Activated T-cell treated with anti-CD3 and anti-CD28 coated beads, Interleukin-2, amount 50 U/mL, for 72 hours (primary cell): ENCODE results near the gene NEGR1. TPM values are rescaled to one million over a fixed set of nuclear protein-coding genes. Genes with fewer than 3 reads are reported as not detected.

Experiments
- ATAC-seq, 2 donors: fragments of 150-1000 bp; cut with Tn5 transposase; replicated peaks in 1 of 2; 2 replicates each; pipeline ENCODE4 v1.10.0; 2021; ENCODE audit warnings: moderate library complexity in 2 of 2, mild to moderate bottlenecking in 1 of 2
- DNase-seq, 2 donors: peaks; one replicate each; pipeline ENCODE4 v3.0.0; 2021 to 2022; ENCODE audit warnings: mixed read lengths in 1 of 2
- H3K27ac Mint-ChIP-seq: one replicate; pipeline ENCODE4 v1.8.0; 2022; ENCODE audit warnings: mild to moderate bottlenecking, moderate library complexity, mixed read lengths
- H3K27me3 Mint-ChIP-seq: one replicate; pipeline ENCODE4 v1.8.0; 2022; ENCODE audit warnings: low read depth, mixed read lengths
- H3K36me3 Mint-ChIP-seq, 2 donors: one replicate each; pipeline ENCODE4 v1.8.0; 2022; ENCODE audit warnings: mixed read lengths in 2 of 2, mild to moderate bottlenecking in 1 of 2; ENCODE audit not compliant: insufficient read depth in 2 of 2
- H3K4me1 Mint-ChIP-seq: one replicate; pipeline ENCODE4 v1.8.0; 2022; ENCODE audit warnings: low read depth, mixed read lengths
- H3K4me3 Mint-ChIP-seq, 2 donors: one replicate each; pipeline ENCODE4 v1.8.0; 2022; ENCODE audit warnings: mild to moderate bottlenecking in 2 of 2, mixed read lengths in 2 of 2, moderate library complexity in 2 of 2
- H3K9me3 Mint-ChIP-seq, 2 donors: one replicate each; pipeline ENCODE4 v1.8.0; 2022; ENCODE audit warnings: mixed read lengths in 2 of 2
- total RNA-seq, 2 donors: library from RNA; stranded (reverse); gene quantifications; one replicate each; pipeline ENCODE4 v1.2.3, GENCODE V29; 2022

NEGR1 gene
- total RNA-seq, 2 donors from 2014 or later = 0.24 TPM; not detected in 1

DNA sequence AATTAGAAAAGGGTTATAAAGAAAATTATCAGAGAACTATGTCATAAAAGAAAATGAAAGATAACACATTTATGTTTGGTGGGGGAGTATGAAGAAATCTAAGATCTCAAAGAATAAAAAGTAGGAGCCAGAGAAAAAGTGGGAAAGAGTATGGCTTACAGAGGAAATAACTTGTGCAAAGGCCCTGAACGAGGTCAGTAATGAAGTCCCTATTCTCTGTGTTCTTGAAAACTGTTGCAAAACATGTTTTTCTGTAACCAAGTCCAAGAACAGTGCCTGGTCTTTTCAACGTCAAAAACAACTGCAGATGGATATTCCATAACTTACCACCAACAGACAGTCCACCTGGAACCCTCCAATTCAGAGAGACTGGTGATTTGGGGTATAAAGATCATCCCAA lies 188.1 kb downstream of the NEGR1 start:
- Mint-ChIP-seq H3K27me3 (no peaks in the 10 kb centered on the region), H3K4me1 (no peaks in the 10 kb centered on the region), H3K27ac (no peak overlapping the region), H3K4me3 (no peak overlapping the region), H3K36me3 (no peaks in the 10 kb centered on the region), H3K9me3 (no peaks in the 10 kb centered on the region)
- ATAC-seq (no peak), DNase-seq (no peak)

GRCh38 chr1:72086394-72086793 lies 195.9 kb downstream of the NEGR1 start:
- H3K36me3 Mint-ChIP-seq = no peaks in the 10 kb centered on the region
- no peak overlapping the region for H3K27ac Mint-ChIP-seq
- no peaks in the 10 kb centered on the region for H3K27me3 Mint-ChIP-seq
- H3K4me1 Mint-ChIP-seq = no peaks in the 10 kb centered on the region
- H3K9me3 Mint-ChIP-seq = no peaks in the 10 kb centered on the region
- ATAC-seq (no peak), DNase-seq (no peak)
- H3K4me3 Mint-ChIP-seq = no peak overlapping the region

- no peaks in the 10 kb centered on the region for H3K4me1 Mint-ChIP-seq
- DNase-seq (no peak), ATAC-seq (no peak)
- H3K27me3 Mint-ChIP-seq = no peaks in the 10 kb centered on the region
- no peak overlapping the region for H3K4me3 Mint-ChIP-seq
- peaks cover 0 to 4% of the 10 kb centered on the region in 2 donors for H3K9me3 Mint-ChIP-seq
- H3K27ac Mint-ChIP-seq = no peak overlapping the region
- H3K36me3 Mint-ChIP-seq = no peaks in the 10 kb centered on the region
Measured at GRCh38 chr1:72075425-72075824, 206.9 kb downstream of the NEGR1 start.

DNA sequence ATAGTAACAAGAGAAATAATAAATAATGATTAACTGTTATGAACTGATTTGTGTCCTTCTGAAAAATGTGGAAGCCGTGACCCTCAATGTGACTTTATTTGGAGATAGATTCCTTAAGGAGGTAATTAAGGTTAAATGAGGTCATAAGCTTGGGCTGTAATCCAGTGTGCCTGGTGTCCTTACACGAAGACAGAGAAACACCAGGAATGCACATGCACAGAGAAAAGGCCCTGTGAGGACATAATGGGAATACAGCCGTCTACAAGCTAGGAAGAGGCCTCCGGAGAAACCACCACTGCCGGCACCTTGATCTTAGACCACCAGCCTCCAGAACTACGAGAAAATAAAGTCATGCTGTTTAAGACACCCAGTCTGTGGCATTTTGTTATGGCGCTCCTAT lies 215.9 kb downstream of the NEGR1 start:
- Mint-ChIP-seq H3K4me3 (no peak overlapping the region), H3K9me3 (peaks cover 0 to 4% of the 10 kb centered on the region in 2 donors), H3K27ac (no peak overlapping the region), H3K4me1 (no peaks in the 10 kb centered on the region), H3K27me3 (no peaks in the 10 kb centered on the region), H3K36me3 (no peaks in the 10 kb centered on the region)
- DNase-seq (no peak), ATAC-seq (no peak)

DNA sequence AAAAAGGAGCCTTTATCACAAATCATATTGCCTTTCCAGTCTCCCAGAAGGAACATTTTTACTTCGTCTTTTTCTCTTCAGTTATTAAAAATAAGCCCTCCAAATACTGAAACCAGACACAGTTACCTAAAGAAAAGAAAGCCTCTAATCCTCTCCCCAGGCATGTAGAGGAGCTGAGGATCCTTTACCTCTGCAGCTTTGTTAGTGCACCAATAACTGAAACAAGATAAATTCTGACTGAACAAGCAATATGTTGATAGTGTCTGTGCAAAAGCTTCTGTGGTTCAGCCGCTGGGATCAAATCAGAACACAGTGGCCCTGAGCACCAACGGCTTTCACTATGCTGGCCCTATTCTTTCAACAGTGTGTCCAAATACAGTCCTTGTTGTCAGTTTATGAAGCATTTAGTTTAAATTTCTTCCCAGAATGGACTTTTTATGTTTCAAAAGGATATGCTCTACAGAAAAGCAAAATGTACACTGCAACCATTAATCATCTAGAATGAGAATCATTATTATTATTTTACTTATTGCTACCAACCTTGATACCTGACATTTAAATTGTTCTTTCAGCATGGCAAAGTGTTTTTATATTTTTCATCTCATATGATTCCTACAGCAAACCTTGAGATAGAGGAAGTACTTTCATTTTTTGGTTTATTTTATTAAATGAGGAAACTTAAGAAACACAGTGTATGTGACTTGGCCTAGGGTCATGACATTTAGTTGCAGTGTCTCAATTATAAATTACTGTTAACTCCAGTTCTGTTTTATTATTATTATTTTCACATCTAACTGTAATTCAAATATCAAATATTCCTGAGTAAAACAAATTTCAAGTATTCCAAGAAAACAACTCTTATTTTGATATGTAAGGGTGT lies 217.9 kb downstream of the NEGR1 start:
- ATAC-seq = no peak

DNA sequence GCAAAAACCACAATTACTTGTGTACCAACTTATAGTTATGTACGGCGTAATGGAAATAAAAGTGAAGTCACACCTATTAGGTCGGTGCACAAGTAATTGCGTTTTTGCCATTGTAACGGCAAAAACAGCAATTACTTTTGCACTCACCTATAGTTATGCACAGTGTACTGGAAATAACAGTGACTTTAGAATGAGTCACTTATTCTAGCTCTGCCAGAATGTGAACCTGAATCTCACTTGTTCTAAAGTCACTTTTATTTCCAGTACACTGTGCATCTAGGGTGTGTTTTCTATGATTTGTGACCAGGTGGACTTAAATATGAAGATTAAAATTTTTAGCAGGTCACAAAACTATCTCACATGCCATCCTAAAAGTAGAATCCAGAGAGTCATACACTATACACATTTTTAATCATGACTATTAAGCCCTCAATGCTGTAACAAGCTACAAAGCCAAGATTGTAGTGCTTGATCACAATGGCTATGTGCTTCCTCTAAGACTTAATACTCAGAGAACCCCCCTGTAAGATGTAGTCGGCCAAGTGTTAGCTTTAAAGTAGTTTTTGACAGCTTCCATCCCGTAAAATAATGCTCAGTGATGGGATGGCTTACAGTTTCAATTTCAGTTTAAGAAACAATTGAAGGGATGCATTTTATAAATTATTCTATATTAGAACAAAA lies 218.8 kb downstream of the NEGR1 start:
- no peaks in the 10 kb centered on the region for H3K36me3 Mint-ChIP-seq
- no peak for ATAC-seq
- H3K4me1 Mint-ChIP-seq = no peaks in the 10 kb centered on the region
- H3K27ac Mint-ChIP-seq = no peak overlapping the region
- DNase-seq = no peak
- H3K27me3 Mint-ChIP-seq = no peaks in the 10 kb centered on the region
- H3K9me3 Mint-ChIP-seq = peaks cover 0 to 4% of the 10 kb centered on the region in 2 donors
- H3K4me3 Mint-ChIP-seq = no peak overlapping the region

More for the DNA sequence above, 217.9 kb downstream of the NEGR1 start:
- Mint-ChIP-seq H3K4me1 (no peaks in the 10 kb centered on the region), H3K36me3 (no peaks in the 10 kb centered on the region), H3K27me3 (no peaks in the 10 kb centered on the region), H3K9me3 (peaks cover 0 to 4% of the 10 kb centered on the region in 2 donors), H3K4me3 (no peak overlapping the region), H3K27ac (no peak overlapping the region)
- no peak for DNase-seq

- H3K9me3 Mint-ChIP-seq = peaks cover 0 to 4% of the 10 kb centered on the region in 2 donors
- H3K4me1 Mint-ChIP-seq = no peaks in the 10 kb centered on the region
- ATAC-seq = no peak
- H3K27ac Mint-ChIP-seq = no peak overlapping the region
- no peak overlapping the region for H3K4me3 Mint-ChIP-seq
- DNase-seq = no peak
- no peaks in the 10 kb centered on the region for H3K36me3 Mint-ChIP-seq
- H3K27me3 Mint-ChIP-seq = no peaks in the 10 kb centered on the region
Measured at GRCh38 chr1:72062584-72062983, 219.8 kb downstream of the NEGR1 start.

- Mint-ChIP-seq H3K4me3 (no peak overlapping the region), H3K27ac (no peak overlapping the region), H3K27me3 (no peaks in the 10 kb centered on the region), H3K4me1 (no peaks in the 10 kb centered on the region), H3K36me3 (no peaks in the 10 kb centered on the region), H3K9me3 (peaks cover 0 to 4% of the 10 kb centered on the region in 2 donors)
- DNase-seq = no peak
- no peak for ATAC-seq
Measured at GRCh38 chr1:72060466-72061245, 221.7 kb downstream of the NEGR1 start.

DNA sequence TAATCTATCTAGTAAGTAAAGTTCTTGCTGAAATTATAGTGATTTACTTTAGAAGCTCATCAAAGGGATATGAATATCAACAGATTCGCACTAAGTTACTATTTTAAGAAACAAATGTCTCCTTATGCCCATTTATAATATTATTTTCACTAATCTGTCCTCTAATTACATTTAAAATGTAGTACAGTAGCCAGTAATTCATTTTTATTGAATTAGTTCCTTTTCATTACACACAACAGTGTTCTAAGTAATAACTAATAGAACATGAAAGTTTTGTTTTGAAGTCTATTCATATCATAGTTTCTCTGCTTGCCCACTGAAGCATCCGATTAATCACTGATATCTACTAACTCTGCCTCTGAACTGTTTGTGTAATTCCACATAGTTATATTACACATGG lies 225.8 kb downstream of the NEGR1 start:
- no peak for ATAC-seq
- Mint-ChIP-seq H3K9me3 (no peaks in the 10 kb centered on the region), H3K4me3 (no peak overlapping the region), H3K27me3 (no peaks in the 10 kb centered on the region), H3K4me1 (no peaks in the 10 kb centered on the region), H3K36me3 (no peaks in the 10 kb centered on the region), H3K27ac (no peak overlapping the region)
- no peak for DNase-seq

DNA sequence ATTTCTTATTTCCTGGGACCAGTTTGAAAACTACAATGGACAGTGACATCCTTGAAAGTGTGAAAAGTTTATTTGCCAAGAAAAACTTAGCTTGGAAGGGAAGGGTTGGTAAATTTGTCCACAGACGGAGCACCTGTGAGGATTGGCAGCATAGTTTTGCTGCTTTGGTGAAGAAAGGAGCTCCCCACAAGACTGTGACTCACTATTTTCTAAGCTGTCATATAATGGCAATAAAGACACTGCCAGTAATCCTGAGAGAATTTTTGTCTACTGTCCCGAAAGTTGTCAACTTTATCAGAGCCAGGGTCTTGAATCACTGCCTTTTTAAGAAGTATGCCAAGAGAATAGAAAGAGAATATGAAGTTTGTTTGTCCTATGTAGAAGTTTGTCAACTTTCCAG lies 230.8 kb downstream of the NEGR1 start:
- Mint-ChIP-seq H3K27me3 (no peaks in the 10 kb centered on the region), H3K36me3 (no peaks in the 10 kb centered on the region), H3K4me3 (no peak overlapping the region), H3K4me1 (no peaks in the 10 kb centered on the region), H3K9me3 (no peaks in the 10 kb centered on the region), H3K27ac (no peak overlapping the region)
- ATAC-seq (no peak), DNase-seq (no peak)

GRCh38 chr1:72050551-72050950 lies 231.8 kb downstream of the NEGR1 start:
- H3K4me1 Mint-ChIP-seq = no peaks in the 10 kb centered on the region
- H3K36me3 Mint-ChIP-seq = no peaks in the 10 kb centered on the region
- no peaks in the 10 kb centered on the region for H3K9me3 Mint-ChIP-seq
- DNase-seq (no peak), ATAC-seq (no peak)
- H3K27me3 Mint-ChIP-seq = no peaks in the 10 kb centered on the region
- H3K4me3 Mint-ChIP-seq = no peak overlapping the region
- H3K27ac Mint-ChIP-seq = no peak overlapping the region

GRCh38 chr1:72037745-72038343 lies 244.5 kb downstream of the NEGR1 start:
- H3K4me3 Mint-ChIP-seq = no peak overlapping the region
- H3K27ac Mint-ChIP-seq = no peak overlapping the region

DNA sequence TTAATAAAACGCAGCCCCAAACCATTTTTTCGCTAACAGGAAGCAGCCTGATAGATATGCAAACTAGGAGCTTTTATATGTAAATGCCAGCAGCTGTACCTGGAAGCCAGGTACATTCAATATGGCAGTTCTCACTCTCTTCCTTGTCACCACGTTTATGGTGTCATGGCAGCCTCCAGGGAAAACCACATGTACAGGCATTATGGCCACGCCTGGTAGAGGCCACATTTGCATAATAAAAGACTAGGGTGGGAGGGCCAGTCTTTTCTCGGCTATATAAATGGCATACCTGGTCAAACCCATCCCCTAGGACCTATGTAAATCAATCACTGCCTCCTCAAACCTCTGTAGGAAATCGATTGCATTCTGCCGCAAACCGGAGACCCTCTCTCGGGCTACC lies 247.5 kb downstream of the NEGR1 start:
- no peaks in the 10 kb centered on the region for H3K9me3 Mint-ChIP-seq
- no peak overlapping the region for H3K27ac Mint-ChIP-seq
- ATAC-seq (no peak), DNase-seq (no peak)
- H3K36me3 Mint-ChIP-seq = no peaks in the 10 kb centered on the region
- no peak overlapping the region for H3K4me3 Mint-ChIP-seq
- H3K4me1 Mint-ChIP-seq = no peaks in the 10 kb centered on the region
- H3K27me3 Mint-ChIP-seq = no peaks in the 10 kb centered on the region

More at GRCh38 chr1:72037745-72038343, 244.5 kb downstream of the NEGR1 start:
- no peaks in the 10 kb centered on the region for H3K27me3 Mint-ChIP-seq
- no peaks in the 10 kb centered on the region for H3K36me3 Mint-ChIP-seq
- H3K4me1 Mint-ChIP-seq = no peaks in the 10 kb centered on the region
- ATAC-seq = no peak
- peaks cover 0 to 2% of the 10 kb centered on the region in 2 donors for H3K9me3 Mint-ChIP-seq
- peak; percentile 0 to 18 for DNase-seq
